Ishikawa (cell line): ENCODE measurements around the gene MYRIP.

Source experiments
- CEBPB ChIP-seq: IDR thresholded peaks from 2 replicates; pipeline ENCODE4 v1.6.1; 2012
- CREB1 ChIP-seq: IDR thresholded peaks from 2 replicates; pipeline ENCODE4 v1.6.1; 2012; ENCODE audit warnings: low read depth
- EGR1 ChIP-seq: IDR thresholded peaks from 2 replicates; pipeline ENCODE4 v1.6.1; 2012
- EP300 ChIP-seq: IDR thresholded peaks from 2 replicates; pipeline ENCODE4 v1.6.1; 2012; ENCODE audit warnings: borderline replicate concordance
- FOXM1 ChIP-seq: IDR thresholded peaks from 2 replicates; pipeline ENCODE4 v1.6.1; 2012; ENCODE audit warnings: low read depth, borderline replicate concordance
- NFIC ChIP-seq: IDR thresholded peaks from 2 replicates; pipeline ENCODE4 v1.6.1; 2012
- RAD21 ChIP-seq: IDR thresholded peaks from 2 replicates; pipeline ENCODE4 v1.6.1; 2012; ENCODE audit warnings: low read depth
- REST ChIP-seq: IDR thresholded peaks from 2 replicates; pipeline ENCODE4 v1.6.1; 2012; ENCODE audit warnings: low read depth, mild to moderate bottlenecking
- TAF1 ChIP-seq: IDR thresholded peaks from 2 replicates; pipeline ENCODE4 v1.6.1; 2012; ENCODE audit warnings: low read depth, mild to moderate bottlenecking
- TCF12 ChIP-seq: IDR thresholded peaks from 2 replicates; pipeline ENCODE4 v1.6.1; 2012; ENCODE audit warnings: low read depth
- TEAD4 ChIP-seq: IDR thresholded peaks from 2 replicates; pipeline ENCODE4 v1.6.1; 2012
- USF1 ChIP-seq: IDR thresholded peaks from 2 replicates; pipeline ENCODE4 v1.6.1; 2012
- YY1 ChIP-seq: IDR thresholded peaks from 2 replicates; pipeline ENCODE4 v1.6.1; 2012; ENCODE audit warnings: low read depth
- ZBTB7A ChIP-seq: IDR thresholded peaks from 2 replicates; pipeline ENCODE4 v1.6.1; 2012; ENCODE audit warnings: low read depth
- TF ChIP-seq, protein P1 (sequence below): IDR thresholded peaks from 2 replicates; pipeline ENCODE4 v1.6.1; 2012

MYRIP gene

GRCh38 chr3:40215015-40215414, 405.6 kb downstream of the MYRIP start:
- TF ChIP-seq REST (no peak), FOXM1 (no peak), ZBTB7A (no peak), EGR1 (no peak), TAF1 (no peak), YY1 (no peak), USF1 (no peak), RAD21 (no peak), CREB1 (no peak), EP300 (no peak), CEBPB (no peak), TEAD4 (no peak), TCF12 (no peak), NFIC (no peak)
- TF ChIP-seq, protein P1, sequence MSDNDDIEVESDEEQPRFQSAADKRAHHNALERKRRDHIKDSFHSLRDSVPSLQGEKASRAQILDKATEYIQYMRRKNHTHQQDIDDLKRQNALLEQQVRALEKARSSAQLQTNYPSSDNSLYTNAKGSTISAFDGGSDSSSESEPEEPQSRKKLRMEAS, result no peak

- TF ChIP-seq REST, result no peak
- TF ChIP-seq EP300, result no peak
- no peak for TF ChIP-seq TEAD4
- TF ChIP-seq YY1, result no peak
- TF ChIP-seq CEBPB, result no peak
- TF ChIP-seq ZBTB7A, result no peak
- TF ChIP-seq TAF1, result no peak
- no peak for TF ChIP-seq EGR1
- TF ChIP-seq CREB1, result no peak
- TF ChIP-seq FOXM1, result no peak
- TF ChIP-seq TCF12, result no peak
- no peak for TF ChIP-seq NFIC
- TF ChIP-seq USF1, result no peak
Measured at GRCh38 chr3:40216471-40216870, 407.1 kb downstream of the MYRIP start.

GRCh38 chr3:40223856-40224255, 414.4 kb downstream of the MYRIP start:
- TF ChIP-seq RAD21, result no peak
- no peak for TF ChIP-seq EP300
- no peak for TF ChIP-seq REST
- no peak for TF ChIP-seq NFIC
- no peak for TF ChIP-seq CREB1
- no peak for TF ChIP-seq USF1

GRCh38 chr3:40224796-40225515, 415.5 kb downstream of the MYRIP start:
- TF ChIP-seq CEBPB (no peak), EGR1 (no peak), RAD21 (no peak), USF1 (no peak), EP300 (no peak), NFIC (no peak), TAF1 (no peak), YY1 (no peak), CREB1 (no peak), ZBTB7A (no peak), TEAD4 (no peak), TCF12 (no peak), FOXM1 (no peak)
- TF ChIP-seq, protein P1, result no peak
